Stimulated activated naive CD8-positive, alpha-beta T cell treated with anti-CD3 and anti-CD28 coated beads, Interleukin-15, amount 100 ng/mL, for 72 hours (primary cell): ENCODE results near the gene LIPT2.
A peak's percentile ranks its signal among the peaks of the same experiment; 100 is the strongest.

Source experiments
- ATAC-seq: fragments of 150-1000 bp; cut with Tn5 transposase; 2 replicates; pipeline ENCODE4 v1.10.0; 2021; ENCODE audit warnings: mild to moderate bottlenecking, moderate library complexity
- DNase-seq, 2 donors: peaks; one replicate each; pipeline ENCODE4 v3.0.0; 2021 to 2022
- H3K27ac Mint-ChIP-seq, 2 donors: one replicate each; pipeline ENCODE4 v1.8.0; 2022; ENCODE audit warnings: mild to moderate bottlenecking in 2 of 2, mixed read lengths in 2 of 2, moderate library complexity in 2 of 2
- H3K27me3 Mint-ChIP-seq: one replicate; pipeline ENCODE4 v1.8.0; 2022; ENCODE audit warnings: mixed read lengths
- H3K4me1 Mint-ChIP-seq: one replicate; pipeline ENCODE4 v1.8.0; 2022; ENCODE audit warnings: mild to moderate bottlenecking, mixed read lengths
- H3K4me3 Mint-ChIP-seq, 2 donors: one replicate each; pipeline ENCODE4 v1.8.0; 2022; ENCODE audit warnings: mild to moderate bottlenecking in 2 of 2, mixed read lengths in 2 of 2, moderate library complexity in 1 of 2
- H3K9me3 Mint-ChIP-seq, 2 donors: one replicate each; pipeline ENCODE4 v1.8.0; 2022; ENCODE audit warnings: mixed read lengths in 2 of 2

LIPT2 gene

GRCh38 chr11:74478877-74479731 lies 14.4 kb downstream of the LIPT2 start:
- H3K4me3 Mint-ChIP-seq, result no peak overlapping the region
- H3K9me3 Mint-ChIP-seq, result no peaks in the 10 kb centered on the region
- peaks cover 7% of the 10 kb centered on the region for H3K27me3 Mint-ChIP-seq
- no peak overlapping the region for H3K27ac Mint-ChIP-seq
- H3K4me1 Mint-ChIP-seq, result peaks cover 6% of the 10 kb centered on the region
- DNase-seq (no peak), ATAC-seq (no peak)

GRCh38 chr11:74476536-74476935 lies 17.0 kb downstream of the LIPT2 start:
- peaks cover 16% of the 10 kb centered on the region for H3K4me1 Mint-ChIP-seq

GRCh38 chr11:74474316-74474715 lies 19.2 kb downstream of the LIPT2 start:
- H3K4me1 Mint-ChIP-seq, result peaks cover 10% of the 10 kb centered on the region
- no peaks in the 10 kb centered on the region for H3K9me3 Mint-ChIP-seq
- H3K4me3 Mint-ChIP-seq, result no peak overlapping the region
- H3K27ac Mint-ChIP-seq, result no peak overlapping the region
- ATAC-seq (no peak), DNase-seq (no peak)
- H3K27me3 Mint-ChIP-seq, result peaks cover 7% of the 10 kb centered on the region

More at GRCh38 chr11:74476536-74476935, 17.0 kb downstream of the LIPT2 start:
- ATAC-seq (no peak), DNase-seq (no peak)
- H3K27me3 Mint-ChIP-seq, result peaks cover 7% of the 10 kb centered on the region
- H3K9me3 Mint-ChIP-seq, result no peaks in the 10 kb centered on the region
- no peak overlapping the region for H3K4me3 Mint-ChIP-seq
- H3K27ac Mint-ChIP-seq, result no peak overlapping the region

- peak overlapping the region in 1 of 2 donors; percentile 42 for H3K27ac Mint-ChIP-seq
Measured at GRCh38 chr11:74473382-74474173, 19.9 kb downstream of the LIPT2 start.

GRCh38 chr11:74471668-74472429 lies 21.7 kb downstream of the LIPT2 start:
- Mint-ChIP-seq H3K27ac (peak overlapping the region in 1 of 2 donors; percentile 3), H3K4me1 (peaks cover 10% of the 10 kb centered on the region), H3K4me3 (no peak overlapping the region), H3K9me3 (no peaks in the 10 kb centered on the region), H3K27me3 (peaks cover 28% of the 10 kb centered on the region)
- no peak for ATAC-seq
- no peak for DNase-seq

More at GRCh38 chr11:74473382-74474173, 19.9 kb downstream of the LIPT2 start:
- Mint-ChIP-seq H3K4me3 (no peak overlapping the region), H3K4me1 (peaks cover 10% of the 10 kb centered on the region), H3K9me3 (no peaks in the 10 kb centered on the region), H3K27me3 (peaks cover 11% of the 10 kb centered on the region)
- ATAC-seq (no peak), DNase-seq (no peak)

DNA sequence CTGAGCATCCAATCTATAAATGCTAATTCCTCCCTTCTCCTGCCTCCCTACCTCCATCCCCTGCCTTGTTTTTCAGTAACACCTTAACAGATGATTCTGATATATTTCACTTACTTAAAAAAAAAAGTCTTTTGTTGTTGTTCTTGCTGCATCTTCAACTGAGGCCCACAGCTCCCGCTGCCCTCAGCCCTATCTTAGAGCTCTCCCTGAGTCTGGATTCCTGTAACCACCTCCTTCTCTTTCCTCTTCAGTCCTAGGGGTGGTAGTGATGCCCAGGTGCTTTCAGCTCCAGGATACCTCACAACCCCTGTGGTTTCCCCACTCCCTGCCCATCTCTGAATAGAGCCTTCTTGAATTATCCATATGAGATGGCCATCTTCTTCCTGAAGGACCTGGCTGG lies 22.5 kb downstream of the LIPT2 start:
- DNase-seq (no peak), ATAC-seq (no peak)
- no peaks in the 10 kb centered on the region for H3K9me3 Mint-ChIP-seq
- H3K27me3 Mint-ChIP-seq, result peaks cover 29% of the 10 kb centered on the region
- peaks cover 10% of the 10 kb centered on the region for H3K4me1 Mint-ChIP-seq
- no peak overlapping the region for H3K4me3 Mint-ChIP-seq
- H3K27ac Mint-ChIP-seq, result no peak overlapping the region

- DNase-seq (no peak), ATAC-seq (no peak)
- Mint-ChIP-seq H3K9me3 (no peaks in the 10 kb centered on the region), H3K27me3 (peaks cover 34% of the 10 kb centered on the region), H3K4me3 (no peak overlapping the region), H3K27ac (no peak overlapping the region), H3K4me1 (peaks cover 10% of the 10 kb centered on the region)
Measured at GRCh38 chr11:74470526-74470925, 23.0 kb downstream of the LIPT2 start.

GRCh38 chr11:74468936-74469335 lies 24.6 kb downstream of the LIPT2 start:
- H3K9me3 Mint-ChIP-seq, result no peaks in the 10 kb centered on the region
- ATAC-seq, result no peak

GRCh38 chr11:74468521-74468920 lies 25.0 kb downstream of the LIPT2 start:
- H3K27me3 Mint-ChIP-seq, result peaks cover 45% of the 10 kb centered on the region
- peaks cover 10% of the 10 kb centered on the region for H3K4me1 Mint-ChIP-seq
- no peak overlapping the region for H3K27ac Mint-ChIP-seq
- DNase-seq, result no peak
- ATAC-seq, result no peak
- no peaks in the 10 kb centered on the region for H3K9me3 Mint-ChIP-seq
- no peak overlapping the region for H3K4me3 Mint-ChIP-seq

More at GRCh38 chr11:74468936-74469335, 24.6 kb downstream of the LIPT2 start:
- Mint-ChIP-seq H3K27ac (no peak overlapping the region), H3K27me3 (peaks cover 45% of the 10 kb centered on the region), H3K4me1 (peaks cover 10% of the 10 kb centered on the region), H3K4me3 (no peak overlapping the region)
- no peak for DNase-seq

DNA sequence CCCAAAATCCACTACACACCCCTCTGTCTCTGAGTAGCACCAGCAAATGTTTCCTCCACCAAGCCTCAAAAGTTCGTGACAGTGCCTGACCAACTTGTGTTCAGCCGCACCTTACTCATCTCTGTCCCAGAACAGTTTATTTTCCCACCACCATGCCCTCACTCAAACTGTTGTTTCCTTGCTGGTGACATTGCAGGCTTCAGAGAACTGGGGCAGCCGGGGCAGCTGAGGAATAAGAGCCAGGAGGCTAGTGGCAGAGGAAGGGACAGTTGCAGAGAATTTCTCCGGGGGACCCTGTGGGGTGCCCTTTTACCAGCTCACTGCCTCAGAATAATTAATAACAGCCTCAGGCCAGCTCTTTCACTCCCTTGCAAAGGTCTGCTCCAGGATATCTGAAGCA lies 25.5 kb downstream of the LIPT2 start:
- Mint-ChIP-seq H3K27me3 (peaks cover 45% of the 10 kb centered on the region), H3K27ac (no peak overlapping the region), H3K4me3 (peak overlapping the region in 1 of 2 donors; percentile 66), H3K4me1 (peaks cover 10% of the 10 kb centered on the region), H3K9me3 (no peaks in the 10 kb centered on the region)
- ATAC-seq (no peak), DNase-seq (no peak)

GRCh38 chr11:74466916-74467885 lies 26.3 kb downstream of the LIPT2 start, which contains the start of gene KCNE3:
KCNE3 (minus strand) TSS chr11:74467549; CDS start chr11:74457563, 9,986 bp downstream.
- Mint-ChIP-seq H3K4me1 (peaks cover 6% of the 10 kb centered on the region), H3K27me3 (peaks cover 45% of the 10 kb centered on the region), H3K4me3 (peak within 1 kb of the TSS in 1 of 2 donors; percentile 66), H3K9me3 (no peaks in the 10 kb centered on the region), H3K27ac (no peak within 1 kb of the TSS)
- DNase-seq (no peak), ATAC-seq (peak; percentile 23)

- no peak overlapping the region for H3K4me3 Mint-ChIP-seq
- H3K4me1 Mint-ChIP-seq, result no peaks in the 10 kb centered on the region
- DNase-seq (no peak), ATAC-seq (no peak)
- H3K27ac Mint-ChIP-seq, result no peak overlapping the region
- peaks cover 45% of the 10 kb centered on the region for H3K27me3 Mint-ChIP-seq
- H3K9me3 Mint-ChIP-seq, result no peaks in the 10 kb centered on the region
Measured at GRCh38 chr11:74465291-74465708, 28.2 kb downstream of the LIPT2 start.

DNA sequence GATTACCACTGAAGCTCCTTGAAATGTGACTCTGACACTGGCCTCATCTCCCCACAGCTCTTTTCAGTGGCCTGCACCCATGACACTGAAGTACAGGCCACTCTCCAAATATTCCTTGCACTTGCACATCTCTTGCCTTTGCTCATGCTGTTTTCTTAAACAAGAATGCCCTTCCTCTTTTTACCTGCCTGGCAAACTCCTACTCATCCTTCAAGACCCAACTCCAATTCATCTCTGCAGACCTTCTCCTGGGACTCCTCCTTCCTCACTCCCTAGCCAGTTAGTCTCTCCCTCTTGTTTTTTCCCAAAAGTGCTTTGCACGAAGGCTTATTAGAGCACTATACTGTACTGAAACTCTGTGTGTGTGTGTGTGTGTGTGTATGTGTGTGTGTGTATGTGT lies 28.8 kb downstream of the LIPT2 start:
- H3K27me3 Mint-ChIP-seq, result peaks cover 45% of the 10 kb centered on the region
- no peak for ATAC-seq
- no peak overlapping the region for H3K4me3 Mint-ChIP-seq
- DNase-seq, result no peak
- H3K27ac Mint-ChIP-seq, result no peak overlapping the region
- H3K4me1 Mint-ChIP-seq, result no peaks in the 10 kb centered on the region
- H3K9me3 Mint-ChIP-seq, result no peaks in the 10 kb centered on the region

GRCh38 chr11:74463216-74463615 lies 30.3 kb downstream of the LIPT2 start:
- no peaks in the 10 kb centered on the region for H3K9me3 Mint-ChIP-seq
- H3K4me1 Mint-ChIP-seq, result no peaks in the 10 kb centered on the region
- ATAC-seq, result no peak
- DNase-seq, result no peak
- peak overlapping the region; percentile 5 to 28 for H3K27ac Mint-ChIP-seq
- peaks cover 37% of the 10 kb centered on the region for H3K27me3 Mint-ChIP-seq
- no peak overlapping the region for H3K4me3 Mint-ChIP-seq
